H9 (cell line): ENCODE measurements around the gene THBS1. TPM values are rescaled to one million over a fixed set of nuclear protein-coding genes. Genes with fewer than 3 reads are reported as not detected.

Experiments used
- DNase-seq: peaks from one replicate; pipeline ENCODE4 v3.0.0-alpha.2; 2017
- H2AFZ ChIP-seq: one replicate; pipeline ENCODE4 v1.6.1; 2013; ENCODE audit warnings: mild to moderate bottlenecking, low read length, control low read depth, moderate library complexity
- H2AK5ac ChIP-seq: 2 replicates; pipeline ENCODE4 v1.6.1; 2013; ENCODE audit warnings: low read length, control low read depth, mixed read lengths; ENCODE audit not compliant: insufficient read length
- H2BK120ac ChIP-seq: one replicate; pipeline ENCODE4 v1.6.1; 2013; ENCODE audit warnings: low read depth, mild to moderate bottlenecking, low read length, control low read depth, inconsistent platforms; ENCODE audit not compliant: poor library complexity, severe bottlenecking
- H2BK12ac ChIP-seq: 2 replicates; pipeline ENCODE4 v1.6.1; 2013; ENCODE audit warnings: low read length, control low read depth, mixed read lengths, low read depth; ENCODE audit not compliant: insufficient read length
- H2BK15ac ChIP-seq: 2 replicates; pipeline ENCODE4 v1.6.1; 2013; ENCODE audit warnings: low read depth, low read length, control low read depth
- H2BK20ac ChIP-seq: one replicate; pipeline ENCODE4 v1.6.1; 2013; ENCODE audit warnings: low read depth, mild to moderate bottlenecking, low read length, control low read depth, inconsistent platforms; ENCODE audit not compliant: poor library complexity, severe bottlenecking
- H2BK5ac ChIP-seq: 2 replicates; pipeline ENCODE4 v1.6.1; 2013; ENCODE audit warnings: low read length, control low read depth, mixed read lengths; ENCODE audit not compliant: insufficient read length
- H3K14ac ChIP-seq: 2 replicates; pipeline ENCODE4 v1.6.1; 2013; ENCODE audit warnings: low read length, control low read depth; ENCODE audit not compliant: insufficient read depth
- H3K18ac ChIP-seq: 2 replicates; pipeline ENCODE4 v1.6.1; 2013; ENCODE audit warnings: low read depth, mild to moderate bottlenecking, mixed read lengths, low read length, control low read depth; ENCODE audit not compliant: insufficient read length
- H3K23ac ChIP-seq: 2 replicates; pipeline ENCODE4 v1.6.1; 2013; ENCODE audit warnings: low read length, control low read depth, mixed read lengths, low read depth; ENCODE audit not compliant: insufficient read length
- H3K23me2 ChIP-seq: 2 replicates; pipeline ENCODE4 v1.6.1; 2013; ENCODE audit warnings: low read depth, mild to moderate bottlenecking, mixed read lengths, low read length, control low read depth; ENCODE audit not compliant: insufficient read length, poor library complexity, severe bottlenecking
- H3K27ac ChIP-seq: 2 replicates; pipeline ENCODE4 v1.5.1; 2013; ENCODE audit warnings: low read length, control low read depth, mixed read lengths, low read depth; ENCODE audit not compliant: insufficient read length
- H3K27me3 ChIP-seq: 2 replicates; pipeline ENCODE4 v1.6.1; 2013; ENCODE audit warnings: low read length, control low read depth, inconsistent platforms; ENCODE audit not compliant: insufficient read depth
- H3K4ac ChIP-seq: 2 replicates; pipeline ENCODE4 v1.6.1; 2013; ENCODE audit warnings: low read depth, mild to moderate bottlenecking, control low read depth, inconsistent platforms, low read length, moderate library complexity
- H3K4me1 ChIP-seq: 2 replicates; pipeline ENCODE4 v1.6.1; 2013; ENCODE audit warnings: low read length, control low read depth, inconsistent platforms; ENCODE audit not compliant: insufficient read depth
- H3K4me2 ChIP-seq: 2 replicates; pipeline ENCODE4 v1.6.1; 2013; ENCODE audit warnings: low read length, control low read depth, mixed read lengths; ENCODE audit not compliant: insufficient read length, insufficient read depth
- H3K56ac ChIP-seq: 2 replicates; pipeline ENCODE4 v1.6.1; 2013; ENCODE audit warnings: low read depth, mild to moderate bottlenecking, mixed read lengths, low read length, control low read depth; ENCODE audit not compliant: insufficient read length
- H3K79me1 ChIP-seq: 2 replicates; pipeline ENCODE4 v1.6.1; 2013; ENCODE audit warnings: low read depth, mild to moderate bottlenecking, moderate library complexity, low read length, control low read depth, inconsistent platforms; ENCODE audit not compliant: insufficient read depth, poor library complexity, severe bottlenecking
- H3K79me2 ChIP-seq: 2 replicates; pipeline ENCODE4 v1.6.1; 2013; ENCODE audit warnings: low read length, control low read depth, inconsistent platforms; ENCODE audit not compliant: insufficient read depth
- H3K9ac ChIP-seq: 2 replicates; pipeline ENCODE4 v1.6.1; 2013; ENCODE audit warnings: low read length, control low read depth, mixed read lengths; ENCODE audit not compliant: insufficient read length; ENCODE audit errors: extremely low read depth
- H3K9me3 ChIP-seq: one replicate; pipeline ENCODE4 v1.6.1; 2013; ENCODE audit warnings: low read depth, low read length, inconsistent platforms; ENCODE audit not compliant: control insufficient read depth
- H3T11ph ChIP-seq: one replicate; pipeline ENCODE4 v1.6.1; 2013; ENCODE audit warnings: mild to moderate bottlenecking, low read length, control low read depth, inconsistent platforms
- H4K20me1 ChIP-seq: one replicate; pipeline ENCODE4 v1.6.1; 2013; ENCODE audit not compliant: control insufficient read depth, insufficient read length, insufficient read depth
- H4K5ac ChIP-seq: 2 replicates; pipeline ENCODE4 v1.6.1; 2013; ENCODE audit warnings: low read depth, mild to moderate bottlenecking, mixed read lengths, low read length, control low read depth; ENCODE audit not compliant: insufficient read length
- H4K8ac ChIP-seq: replicated peaks from 2 replicates; pipeline ENCODE4 v1.6.1; 2013; ENCODE audit warnings: low read length, control low read depth, mixed read lengths, low read depth; ENCODE audit not compliant: insufficient read length
- H4K91ac ChIP-seq: 2 replicates; pipeline ENCODE4 v1.6.1; 2013; ENCODE audit warnings: low read depth, mild to moderate bottlenecking, moderate library complexity, mixed read lengths, low read length, control low read depth; ENCODE audit not compliant: insufficient read length
- H3K27ac Mint-ChIP-seq, 3 experiments: 2 replicates in 2 of 3; 3 replicates in 1 of 3; pipeline ENCODE4 v1.8.0; 2020 to 2021; ENCODE audit warnings: mixed read lengths in 3 of 3, mild to moderate bottlenecking in 1 of 3, moderate library complexity in 1 of 3
- H3K27me3 Mint-ChIP-seq: 2 replicates; pipeline ENCODE4 v1.8.0; 2021; ENCODE audit warnings: low read depth, mild to moderate bottlenecking, moderate library complexity, mixed read lengths
- H3K36me3 Mint-ChIP-seq, 3 experiments: 2 replicates in 2 of 3; 3 replicates in 1 of 3; pipeline ENCODE4 v1.8.0; 2020 to 2021; ENCODE audit warnings: low read depth in 3 of 3, mixed read lengths in 3 of 3; ENCODE audit not compliant: insufficient read depth in 1 of 3
- H3K4me1 Mint-ChIP-seq, 2 experiments: 2 replicates each; pipeline ENCODE4 v1.8.0; 2020; ENCODE audit warnings: mixed read lengths in 2 of 2
- H3K4me3 Mint-ChIP-seq, 2 experiments: 2 replicates in 1 of 2; 3 replicates in 1 of 2; pipeline ENCODE4 v1.8.0; 2020 to 2021; ENCODE audit warnings: mild to moderate bottlenecking in 2 of 2, mixed read lengths in 2 of 2, moderate library complexity in 1 of 2
- H3K9me3 Mint-ChIP-seq, 2 experiments: 2 replicates in 1 of 2; 3 replicates in 1 of 2; pipeline ENCODE4 v1.8.0; 2020; ENCODE audit warnings: mild to moderate bottlenecking in 2 of 2, mixed read lengths in 2 of 2, moderate library complexity in 1 of 2
- CTCF ChIP-seq: fragments of 200-600 bp; sonication (generic); conservative IDR thresholded peaks from 3 replicates; pipeline ENCODE4 v1.8.0; 2021; ENCODE audit warnings: antibody characterized with exemption, mild to moderate bottlenecking
- WGBS: extraction: QIAGEN DNeasy Blood & Tissue Kit; methylation state at CpG from one replicate; pipeline ENCODE4 v1.1.7; 2013; ENCODE audit warnings: missing lambda C conversion rate, low lambda C conversion rate, mixed read lengths; ENCODE audit not compliant: insufficient read length; ENCODE audit errors: extremely low coverage; 5-methylcytosine and 5-hydroxymethylcytosine counted together
- total RNA-seq: library from RNA; stranded (reverse); gene quantifications from 2 replicates; pipeline ENCODE4 v1.2.1, GENCODE V29; 2021

THBS1 gene
- total RNA-seq, 1 experiment from 2014 or later: 72.1 TPM

GRCh38 chr15:39624806-39625205 is 43.9 kb downstream of the THBS1 start:
- no CpG with 5 or more reads among the region's 6 CpGs for WGBS
- Histone ChIP-seq H4K5ac (no peak overlapping the region), H2BK15ac (no peak overlapping the region), H3K4me1 (no peaks in the 10 kb centered on the region), H4K8ac (no peak overlapping the region), H2BK5ac (no peak overlapping the region), H3K18ac (no peak overlapping the region), H3K9ac (no peak overlapping the region), H3K9me3 (no peaks in the 10 kb centered on the region), H3K14ac (no peak overlapping the region; the same call in 1 of the 2 replicates), H4K20me1 (peaks cover 2% of the 10 kb centered on the region), H3K56ac (no peak overlapping the region), H3K79me2 (no peaks in the 10 kb centered on the region), H2BK20ac (no peak overlapping the region), H3K27me3 (no peaks in the 10 kb centered on the region), H2BK12ac (no peak overlapping the region), H3K27ac (no peak overlapping the region), H4K91ac (no peak overlapping the region), H2AFZ (no peak overlapping the region), H2BK120ac (no peak overlapping the region), H2AK5ac (no peak overlapping the region), H3K23ac (no peak overlapping the region), H3K4ac (no peak overlapping the region), H3T11ph (no peak overlapping the region), H3K4me2 (no peak overlapping the region), H3K23me2 (no peaks in the 10 kb centered on the region), H3K79me1 (no peaks in the 10 kb centered on the region)
- H3K4me1 Mint-ChIP-seq: 0 out of 4 replicates have a peak, but pooled peaks cover 0 to 4% of the 10 kb centered on the region in 2 experiments
- H3K4me3 Mint-ChIP-seq: no peak overlapping the region
- no peak for DNase-seq
- H3K27me3 Mint-ChIP-seq: no peaks in the 10 kb centered on the region; the same call in 1 of the 2 replicates
- H3K9me3 Mint-ChIP-seq: peaks cover 2 to 3% of the 10 kb centered on the region in 2 experiments; a peak in 4 of 5 replicates
- H3K36me3 Mint-ChIP-seq: no peaks in the 10 kb centered on the region
- peak overlapping the region in 1 of 3 experiments; percentile 74; a peak in 2 of 7 replicates for H3K27ac Mint-ChIP-seq
- no peak for TF ChIP-seq CTCF
